ENCODE results near the gene LHFPL2.

GRCh38 chr5:78610163-78610583 lies 38.4 kb downstream of the LHFPL2 start:
- TF ChIP-seq, protein P1, sequence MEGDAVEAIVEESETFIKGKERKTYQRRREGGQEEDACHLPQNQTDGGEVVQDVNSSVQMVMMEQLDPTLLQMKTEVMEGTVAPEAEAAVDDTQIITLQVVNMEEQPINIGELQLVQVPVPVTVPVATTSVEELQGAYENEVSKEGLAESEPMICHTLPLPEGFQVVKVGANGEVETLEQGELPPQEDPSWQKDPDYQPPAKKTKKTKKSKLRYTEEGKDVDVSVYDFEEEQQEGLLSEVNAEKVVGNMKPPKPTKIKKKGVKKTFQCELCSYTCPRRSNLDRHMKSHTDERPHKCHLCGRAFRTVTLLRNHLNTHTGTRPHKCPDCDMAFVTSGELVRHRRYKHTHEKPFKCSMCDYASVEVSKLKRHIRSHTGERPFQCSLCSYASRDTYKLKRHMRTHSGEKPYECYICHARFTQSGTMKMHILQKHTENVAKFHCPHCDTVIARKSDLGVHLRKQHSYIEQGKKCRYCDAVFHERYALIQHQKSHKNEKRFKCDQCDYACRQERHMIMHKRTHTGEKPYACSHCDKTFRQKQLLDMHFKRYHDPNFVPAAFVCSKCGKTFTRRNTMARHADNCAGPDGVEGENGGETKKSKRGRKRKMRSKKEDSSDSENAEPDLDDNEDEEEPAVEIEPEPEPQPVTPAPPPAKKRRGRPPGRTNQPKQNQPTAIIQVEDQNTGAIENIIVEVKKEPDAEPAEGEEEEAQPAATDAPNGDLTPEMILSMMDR (conservative IDR thresholded peaks at IDR 0.05; ENCODE audit: low read depth in 2 of 2) = no peak
- TF ChIP-seq CREB1 (CRISPR knock-in tag; IDR thresholded peaks at IDR 0.05; ENCODE audit: low read depth) (no peak), EZH2 (IDR thresholded peaks at IDR 0.05; ENCODE audit: low read depth, unreplicated experiment) (no peak), REST (IDR thresholded peaks at IDR 0.05; ENCODE audit: unreplicated experiment) (no peak), ZNF114 (CRISPR knock-in tag; IDR thresholded peaks at IDR 0.05) (no peak), POLR2AphosphoS5 (IDR thresholded peaks at IDR 0.05; ENCODE audit: low read depth) (no peak), EZH2phosphoT487 (IDR thresholded peaks at IDR 0.05; ENCODE audit: unreplicated experiment) (no peak)
